ENCODE data around the gene FGFR2. TPM values are rescaled to one million over a fixed set of nuclear protein-coding genes. Genes with fewer than 3 reads are reported as not detected.

The FGFR2 gene
- total RNA-seq, 2 donors from 2014 or later, result not detected

GRCh38 chr10:121497513-121498470 is 100.5 kb downstream of the FGFR2 start:
- no peaks in the 10 kb centered on the region for H3K9me3 Mint-ChIP-seq
- no peak overlapping the region for H3K4me3 Mint-ChIP-seq
- no peaks in the 10 kb centered on the region for H3K36me3 Mint-ChIP-seq (ENCODE audit: low read depth)
- H3K27ac Mint-ChIP-seq, result no peak overlapping the region
- H3K4me1 Mint-ChIP-seq, result no peaks in the 10 kb centered on the region
- H3K27me3 Mint-ChIP-seq, result peaks cover 9% of the 10 kb centered on the region
- ATAC-seq (replicated peaks), result no peak

DNA sequence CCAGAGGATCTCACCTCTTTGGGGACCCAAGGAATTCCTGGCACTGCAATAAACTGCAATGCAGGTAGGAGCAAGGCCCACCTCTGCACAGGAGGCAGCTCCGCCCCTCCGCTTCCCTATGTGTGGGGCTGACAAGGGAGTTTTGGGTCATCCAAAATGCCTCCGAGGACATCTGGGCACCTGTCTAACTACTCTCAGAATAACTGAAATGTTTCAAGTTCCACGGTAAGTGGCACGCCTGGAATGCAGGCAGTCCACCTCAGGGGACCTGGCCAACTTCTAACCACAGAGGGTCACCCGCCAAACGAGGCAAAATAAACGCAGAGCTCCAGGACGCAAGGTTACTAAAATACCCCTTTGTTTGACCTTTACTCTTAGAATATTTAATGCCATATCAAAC is 102.5 kb downstream of the FGFR2 start:
- Mint-ChIP-seq H3K27ac (no peak overlapping the region), H3K27me3 (peaks cover 9% of the 10 kb centered on the region), H3K36me3 (ENCODE audit: low read depth) (no peaks in the 10 kb centered on the region), H3K4me3 (no peak overlapping the region), H3K9me3 (no peaks in the 10 kb centered on the region), H3K4me1 (no peaks in the 10 kb centered on the region)
- no peak for ATAC-seq (replicated peaks)

DNA sequence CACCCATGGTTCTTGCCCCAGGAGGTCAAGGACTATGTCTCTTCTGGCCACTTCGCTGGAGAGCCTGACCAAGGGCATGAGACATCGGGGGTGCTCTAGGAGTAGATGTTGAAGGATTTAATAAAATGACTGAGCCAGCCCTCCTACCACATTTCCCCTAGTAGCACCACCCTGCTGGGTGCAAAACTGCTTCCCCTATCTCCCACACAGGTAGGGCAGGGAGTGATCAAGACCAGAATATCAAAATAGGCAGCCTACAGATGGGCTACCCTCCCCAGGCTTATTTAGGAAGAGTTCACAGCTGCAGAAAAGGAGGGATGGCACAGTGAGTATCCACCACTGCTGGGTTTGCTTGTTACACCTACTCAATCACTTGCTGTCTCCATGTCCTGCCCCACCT is 103.9 kb downstream of the FGFR2 start:
- Mint-ChIP-seq H3K27me3 (peaks cover 9% of the 10 kb centered on the region), H3K9me3 (no peaks in the 10 kb centered on the region), H3K4me1 (no peaks in the 10 kb centered on the region), H3K4me3 (no peak overlapping the region), H3K36me3 (ENCODE audit: low read depth) (no peaks in the 10 kb centered on the region), H3K27ac (no peak overlapping the region)
- ATAC-seq (replicated peaks), result no peak

DNA sequence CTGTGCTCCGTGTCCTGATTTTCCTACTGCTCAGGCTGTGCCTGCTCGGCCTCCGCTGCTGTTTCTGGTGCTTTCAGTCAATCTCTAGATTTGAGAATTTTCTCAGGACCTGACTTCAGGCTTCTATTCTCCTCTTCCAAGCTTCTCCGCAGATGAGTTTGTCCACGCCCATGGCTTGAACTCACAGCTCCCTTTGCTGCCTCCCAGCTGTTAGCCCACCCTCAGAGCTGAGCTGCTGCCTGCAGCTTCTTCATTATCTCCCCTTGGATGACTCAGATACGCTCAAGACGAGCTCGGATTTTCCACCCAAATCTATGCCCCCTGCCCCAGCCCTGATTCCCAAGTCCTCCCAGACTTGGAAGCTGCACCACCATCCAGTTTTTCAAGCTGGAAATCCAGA is 104.7 kb downstream of the FGFR2 start:
- Mint-ChIP-seq H3K36me3 (ENCODE audit: low read depth) (no peaks in the 10 kb centered on the region), H3K27ac (no peak overlapping the region), H3K4me3 (no peak overlapping the region), H3K27me3 (peaks cover 9% of the 10 kb centered on the region), H3K4me1 (no peaks in the 10 kb centered on the region), H3K9me3 (no peaks in the 10 kb centered on the region)
- no peak for ATAC-seq (replicated peaks)

- Mint-ChIP-seq H3K27ac (no peak overlapping the region), H3K4me1 (no peaks in the 10 kb centered on the region), H3K27me3 (peaks cover 9% of the 10 kb centered on the region), H3K4me3 (no peak overlapping the region), H3K36me3 (ENCODE audit: low read depth) (no peaks in the 10 kb centered on the region), H3K9me3 (no peaks in the 10 kb centered on the region)
- ATAC-seq (replicated peaks), result no peak
Measured at GRCh38 chr10:121490871-121491519, 107.2 kb downstream of the FGFR2 start.

DNA sequence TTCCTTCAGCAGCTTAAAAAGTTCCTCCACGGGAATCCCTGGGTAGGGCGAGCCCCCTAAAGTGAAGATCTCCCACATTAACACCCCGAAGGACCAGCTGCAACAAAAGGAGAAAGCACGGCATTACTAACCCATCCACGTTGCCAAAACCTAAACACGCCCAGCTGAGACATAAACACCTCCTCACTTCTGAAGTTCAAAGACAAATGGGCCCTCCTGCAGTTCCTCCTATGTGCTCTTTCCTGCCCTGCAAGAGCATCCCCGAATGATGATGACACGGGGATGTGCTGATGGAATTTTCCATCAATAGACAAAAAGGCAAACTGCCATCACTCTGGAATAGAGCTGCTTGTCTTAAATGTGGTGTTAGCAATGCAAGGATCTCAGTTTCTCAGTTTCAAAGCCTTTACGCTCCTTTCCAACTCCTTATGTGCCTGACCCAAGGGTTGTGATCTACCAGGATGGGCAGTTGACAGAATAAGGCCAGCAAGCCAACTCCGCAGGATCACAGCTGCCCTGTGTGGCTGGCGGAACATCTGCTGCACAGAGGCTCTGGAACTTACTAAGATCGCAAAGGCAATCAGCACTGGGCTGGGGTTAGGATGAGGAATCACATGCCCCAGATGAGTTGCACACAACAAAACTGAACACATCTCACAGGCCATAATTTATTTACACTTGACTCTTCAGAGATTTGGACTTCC is 112.7 kb downstream of the FGFR2 start:
- Mint-ChIP-seq H3K27ac (no peak overlapping the region), H3K27me3 (no peaks in the 10 kb centered on the region), H3K9me3 (no peaks in the 10 kb centered on the region), H3K4me1 (no peaks in the 10 kb centered on the region), H3K4me3 (no peak overlapping the region), H3K36me3 (ENCODE audit: low read depth) (no peaks in the 10 kb centered on the region)
- no peak for ATAC-seq (replicated peaks)

DNA sequence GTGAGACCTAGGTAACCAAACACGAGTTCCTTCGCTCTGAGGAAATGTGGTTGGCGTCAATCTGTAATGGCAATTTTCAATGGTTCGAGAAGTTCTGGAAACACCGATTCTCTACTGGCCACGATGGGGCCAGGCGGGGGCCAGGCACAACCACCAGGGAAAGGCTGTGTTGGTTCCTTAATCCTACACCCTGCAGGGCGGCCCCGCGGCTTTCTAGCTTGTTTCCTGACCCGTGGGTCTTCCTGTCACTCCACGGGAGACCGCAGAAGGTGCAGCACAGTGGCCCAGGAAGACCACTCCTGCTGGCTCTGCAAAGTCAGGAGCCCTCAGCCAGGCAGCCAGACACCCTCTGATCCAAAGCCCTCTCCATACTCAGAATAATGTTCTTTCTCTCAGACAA is 113.4 kb downstream of the FGFR2 start:
- no peaks in the 10 kb centered on the region for H3K27me3 Mint-ChIP-seq
- H3K9me3 Mint-ChIP-seq, result no peaks in the 10 kb centered on the region
- no peak for ATAC-seq (replicated peaks)
- H3K4me3 Mint-ChIP-seq, result no peak overlapping the region
- no peaks in the 10 kb centered on the region for H3K36me3 Mint-ChIP-seq (ENCODE audit: low read depth)
- H3K27ac Mint-ChIP-seq, result no peak overlapping the region
- no peaks in the 10 kb centered on the region for H3K4me1 Mint-ChIP-seq

GRCh38 chr10:121484401-121484800 is 113.8 kb downstream of the FGFR2 start:
- Mint-ChIP-seq H3K36me3 (ENCODE audit: low read depth) (no peaks in the 10 kb centered on the region), H3K27me3 (no peaks in the 10 kb centered on the region), H3K4me3 (no peak overlapping the region), H3K4me1 (no peaks in the 10 kb centered on the region), H3K27ac (no peak overlapping the region), H3K9me3 (no peaks in the 10 kb centered on the region)
- no peak for ATAC-seq (replicated peaks)

DNA sequence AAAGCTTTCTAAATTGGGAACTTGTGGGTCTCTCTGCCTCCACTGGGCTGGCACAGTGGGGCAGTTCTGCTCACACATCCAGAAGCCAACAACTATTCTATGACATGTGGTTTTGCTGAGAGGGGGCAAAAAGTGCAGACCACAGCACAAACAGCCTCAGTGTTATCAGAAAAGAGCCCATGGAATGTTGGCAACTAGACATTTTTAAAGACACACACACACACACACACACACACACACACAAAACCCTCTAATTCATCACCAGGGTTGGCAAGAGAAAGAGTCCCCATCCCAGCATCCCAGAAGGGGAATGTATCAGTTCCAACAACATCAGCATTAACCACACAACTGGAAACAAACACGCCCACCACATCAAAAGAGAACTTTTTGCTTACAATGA is 117.1 kb downstream of the FGFR2 start:
- Mint-ChIP-seq H3K27ac (no peak overlapping the region), H3K4me1 (no peaks in the 10 kb centered on the region), H3K36me3 (ENCODE audit: low read depth) (no peaks in the 10 kb centered on the region), H3K9me3 (no peaks in the 10 kb centered on the region), H3K27me3 (no peaks in the 10 kb centered on the region), H3K4me3 (no peak overlapping the region)
- ATAC-seq (replicated peaks), result no peak

DNA sequence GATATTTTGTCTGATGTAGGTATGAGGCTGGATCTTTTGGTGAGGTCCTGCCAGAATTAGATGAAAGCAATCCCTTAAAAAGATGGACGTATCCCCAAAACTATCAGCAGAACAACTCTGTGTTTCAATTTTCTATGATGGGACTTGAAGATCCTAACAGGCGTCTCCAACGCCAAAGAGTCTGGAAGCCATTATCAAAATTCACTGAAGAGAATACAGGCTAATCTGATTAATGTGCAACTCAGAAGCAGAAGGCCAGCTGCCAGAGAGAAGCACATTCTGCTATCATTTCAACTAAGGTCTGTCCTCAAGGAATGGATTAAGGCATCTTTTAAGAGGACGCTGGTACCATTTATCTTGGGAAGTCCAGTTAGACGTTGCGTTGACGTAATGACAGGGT is 119.7 kb downstream of the FGFR2 start:
- H3K9me3 Mint-ChIP-seq, result no peaks in the 10 kb centered on the region
- H3K4me3 Mint-ChIP-seq, result no peak overlapping the region
- no peaks in the 10 kb centered on the region for H3K27me3 Mint-ChIP-seq
- H3K4me1 Mint-ChIP-seq, result no peaks in the 10 kb centered on the region
- ATAC-seq (replicated peaks), result no peak
- no peak overlapping the region for H3K27ac Mint-ChIP-seq
- H3K36me3 Mint-ChIP-seq (ENCODE audit: low read depth), result no peaks in the 10 kb centered on the region

- H3K27ac Mint-ChIP-seq, result no peak overlapping the region
- no peaks in the 10 kb centered on the region for H3K36me3 Mint-ChIP-seq (ENCODE audit: low read depth)
- no peaks in the 10 kb centered on the region for H3K9me3 Mint-ChIP-seq
- no peaks in the 10 kb centered on the region for H3K4me1 Mint-ChIP-seq
- H3K4me3 Mint-ChIP-seq, result no peak overlapping the region
- no peak for ATAC-seq (replicated peaks)
- peaks cover 1% of the 10 kb centered on the region for H3K27me3 Mint-ChIP-seq
Measured at GRCh38 chr10:121469797-121470606, 128.2 kb downstream of the FGFR2 start.

GRCh38 chr10:121468726-121469125 is 129.5 kb downstream of the FGFR2 start:
- no peak for ATAC-seq (replicated peaks)
- no peaks in the 10 kb centered on the region for H3K4me1 Mint-ChIP-seq
- H3K4me3 Mint-ChIP-seq, result no peak overlapping the region
- H3K27me3 Mint-ChIP-seq, result peaks cover 4% of the 10 kb centered on the region
- H3K9me3 Mint-ChIP-seq, result no peaks in the 10 kb centered on the region
- H3K27ac Mint-ChIP-seq, result no peak overlapping the region
- no peaks in the 10 kb centered on the region for H3K36me3 Mint-ChIP-seq (ENCODE audit: low read depth)

GRCh38 chr10:121466424-121466823 is 131.8 kb downstream of the FGFR2 start:
- H3K4me3 Mint-ChIP-seq, result no peak overlapping the region
- ATAC-seq (replicated peaks), result no peak

DNA sequence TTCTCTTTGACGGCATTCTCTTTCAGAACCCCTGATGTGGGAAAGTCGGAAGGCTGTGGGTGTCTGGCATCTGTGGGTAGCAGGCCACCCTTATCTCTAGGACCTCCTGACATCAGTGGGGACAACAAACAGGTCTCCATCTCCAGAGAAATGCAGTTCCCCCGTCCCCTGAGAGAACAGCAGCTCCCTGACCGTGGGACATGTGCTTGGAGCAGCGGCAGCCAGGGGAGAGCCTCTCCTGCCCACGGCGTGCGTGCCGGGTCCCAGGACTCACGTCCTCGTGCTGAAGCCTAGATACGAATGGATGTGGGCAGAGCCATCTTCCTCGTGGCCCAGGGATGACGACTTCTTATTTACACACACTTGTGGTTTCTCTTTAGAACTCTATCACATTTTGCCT is 133.0 kb downstream of the FGFR2 start:
- Mint-ChIP-seq H3K9me3 (no peaks in the 10 kb centered on the region), H3K4me3 (no peak overlapping the region), H3K4me1 (no peaks in the 10 kb centered on the region), H3K27ac (no peak overlapping the region), H3K36me3 (ENCODE audit: low read depth) (no peaks in the 10 kb centered on the region), H3K27me3 (peaks cover 7% of the 10 kb centered on the region)
- no peak for ATAC-seq (replicated peaks)

More at GRCh38 chr10:121466424-121466823, 131.8 kb downstream of the FGFR2 start:
- Mint-ChIP-seq H3K36me3 (ENCODE audit: low read depth) (no peaks in the 10 kb centered on the region), H3K4me1 (no peaks in the 10 kb centered on the region), H3K9me3 (no peaks in the 10 kb centered on the region), H3K27me3 (peaks cover 7% of the 10 kb centered on the region), H3K27ac (no peak overlapping the region)
